ENCODE data around the gene TRMT13.
A peak's percentile ranks its signal among the peaks of the same experiment; 100 is the strongest.

The TRMT13 gene

DNA sequence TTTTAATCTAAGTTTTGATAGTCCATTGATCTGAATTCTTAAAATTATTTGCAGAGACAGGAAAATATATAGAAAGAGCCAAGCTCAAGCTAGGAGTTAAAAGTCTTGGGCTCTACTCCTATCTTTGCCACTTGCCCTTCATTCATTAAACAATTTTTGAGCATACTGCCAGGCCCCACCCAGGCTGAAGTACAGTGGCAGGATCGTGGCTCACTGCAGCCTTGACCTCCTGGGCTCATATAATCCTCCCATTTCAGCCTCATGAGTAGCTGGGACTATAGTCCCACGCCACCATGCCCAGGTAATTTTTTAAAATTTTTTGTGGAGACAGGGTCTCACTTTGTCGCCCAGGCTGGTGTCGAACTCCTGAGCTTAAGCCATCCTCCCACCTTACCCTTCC, 8.2 kb downstream of the TRMT13 start:
- no peak for ATAC-seq
- Mint-ChIP-seq H3K27ac (no peak overlapping the region), H3K4me3 (no peak overlapping the region), H3K27me3 (no peaks in the 10 kb centered on the region), H3K9me3 (no peaks in the 10 kb centered on the region), H3K4me1 (no peaks in the 10 kb centered on the region)
- DNase-seq: no peak

DNA sequence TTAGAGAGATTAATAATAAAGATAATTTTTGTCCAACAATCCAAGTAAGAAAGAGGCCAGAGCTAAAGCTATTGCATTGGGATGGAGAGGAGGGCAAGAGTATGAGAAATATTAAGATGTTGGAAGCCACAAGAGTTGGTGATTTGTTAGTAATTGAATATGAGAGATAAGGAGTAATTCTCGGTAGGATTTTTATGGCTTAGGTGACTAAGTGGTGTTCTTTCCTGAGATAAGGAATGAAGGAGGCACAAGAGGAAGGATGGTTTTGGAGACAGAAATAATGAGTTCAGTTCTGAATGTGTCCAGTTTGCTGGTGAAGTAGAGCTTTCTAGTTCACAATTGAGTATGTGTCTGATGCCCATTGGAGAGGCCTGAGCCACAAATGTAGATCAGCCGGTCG, 9.4 kb downstream of the TRMT13 start:
- Mint-ChIP-seq H3K9me3 (no peaks in the 10 kb centered on the region), H3K4me3 (no peak overlapping the region), H3K4me1 (no peaks in the 10 kb centered on the region), H3K27ac (no peak overlapping the region), H3K27me3 (no peaks in the 10 kb centered on the region)
- ATAC-seq (no peak), DNase-seq (no peak)

DNA sequence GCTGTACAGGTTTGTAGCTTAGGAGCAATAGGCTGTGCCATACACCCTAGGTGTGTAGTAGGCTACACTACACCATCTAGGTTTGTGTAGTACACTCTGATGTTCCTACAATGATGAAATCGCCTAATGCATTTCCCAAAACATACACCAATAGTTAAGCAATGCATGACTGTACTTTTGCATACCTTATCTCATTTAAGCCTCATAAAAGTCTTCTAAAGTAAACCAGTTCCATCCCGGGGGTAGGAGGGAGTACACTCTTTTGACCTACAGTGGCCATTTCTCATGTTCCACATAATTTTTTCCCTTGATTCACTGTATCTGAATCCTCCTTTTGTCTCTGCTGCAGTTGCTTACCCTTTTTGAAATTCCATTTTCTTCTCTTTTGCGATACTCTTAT, 12.2 kb downstream of the TRMT13 start:
- ATAC-seq (no peak), DNase-seq (no peak)
- Mint-ChIP-seq H3K4me3 (no peak overlapping the region), H3K4me1 (no peaks in the 10 kb centered on the region), H3K27ac (peak overlapping the region in 1 of 2 donors; percentile 2), H3K9me3 (no peaks in the 10 kb centered on the region), H3K27me3 (no peaks in the 10 kb centered on the region)

GRCh38 chr1:100146958-100147357, 14.0 kb downstream of the TRMT13 start:
- Mint-ChIP-seq H3K4me3 (no peak overlapping the region), H3K27ac (no peak overlapping the region), H3K4me1 (peaks cover 3% of the 10 kb centered on the region), H3K27me3 (no peaks in the 10 kb centered on the region), H3K9me3 (no peaks in the 10 kb centered on the region)
- no peak for DNase-seq
- no peak for ATAC-seq

GRCh38 chr1:100147875-100148274, 14.9 kb downstream of the TRMT13 start:
- H3K4me1 Mint-ChIP-seq: peaks cover 10% of the 10 kb centered on the region
- no peak overlapping the region for H3K4me3 Mint-ChIP-seq
- DNase-seq (no peak), ATAC-seq (no peak)
- peak overlapping the region in 1 of 2 donors; percentile 9 for H3K27ac Mint-ChIP-seq
- H3K27me3 Mint-ChIP-seq: no peaks in the 10 kb centered on the region
- H3K9me3 Mint-ChIP-seq: no peaks in the 10 kb centered on the region

- Mint-ChIP-seq H3K9me3 (no peaks in the 10 kb centered on the region), H3K27me3 (no peaks in the 10 kb centered on the region), H3K4me1 (peaks cover 10% of the 10 kb centered on the region), H3K27ac (peak overlapping the region in 1 of 2 donors; percentile 36), H3K4me3 (no peak overlapping the region)
- DNase-seq (no peak), ATAC-seq (no peak)
These were observed 18.7 kb downstream of the TRMT13 start for GRCh38 chr1:100151679-100152078.

GRCh38 chr1:100152271-100152670, 19.3 kb downstream of the TRMT13 start:
- H3K27ac Mint-ChIP-seq: peak overlapping the region in 1 of 2 donors; percentile 4
- no peak for ATAC-seq

GRCh38 chr1:100162881-100163280, 29.9 kb downstream of the TRMT13 start:
- no peaks in the 10 kb centered on the region for H3K9me3 Mint-ChIP-seq
- H3K27me3 Mint-ChIP-seq: no peaks in the 10 kb centered on the region
- no peak overlapping the region for H3K4me3 Mint-ChIP-seq
- ATAC-seq (no peak), DNase-seq (no peak)
- H3K4me1 Mint-ChIP-seq: no peaks in the 10 kb centered on the region
- H3K27ac Mint-ChIP-seq: no peak overlapping the region

More at GRCh38 chr1:100152271-100152670, 19.3 kb downstream of the TRMT13 start:
- H3K27me3 Mint-ChIP-seq: no peaks in the 10 kb centered on the region
- DNase-seq: no peak
- peaks cover 10% of the 10 kb centered on the region for H3K4me1 Mint-ChIP-seq
- H3K9me3 Mint-ChIP-seq: no peaks in the 10 kb centered on the region
- no peak overlapping the region for H3K4me3 Mint-ChIP-seq

DNA sequence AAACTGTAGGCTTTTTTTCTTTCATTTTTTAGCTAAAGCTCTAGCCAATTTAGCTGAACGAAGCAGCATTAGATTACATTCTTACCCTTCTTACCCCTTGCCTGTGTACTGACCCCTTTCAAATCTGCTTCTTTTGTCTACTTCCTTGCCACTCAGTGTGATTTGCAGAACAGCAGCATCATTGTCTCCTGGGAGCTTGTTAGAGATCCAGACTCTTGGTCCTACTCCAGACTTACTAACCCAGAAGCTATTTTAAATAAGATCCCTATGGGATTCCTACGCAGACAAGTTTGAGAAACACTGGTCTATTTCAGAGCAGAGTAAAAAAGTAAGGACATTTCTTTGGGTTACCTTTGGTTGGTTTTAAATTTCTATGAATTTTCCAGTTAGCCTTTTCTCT, 31.3 kb downstream of the TRMT13 start:
- no peak overlapping the region for H3K4me3 Mint-ChIP-seq
- H3K27ac Mint-ChIP-seq: no peak overlapping the region
- no peaks in the 10 kb centered on the region for H3K9me3 Mint-ChIP-seq
- DNase-seq: no peak
- H3K4me1 Mint-ChIP-seq: no peaks in the 10 kb centered on the region
- ATAC-seq: no peak
- H3K27me3 Mint-ChIP-seq: no peaks in the 10 kb centered on the region

DNA sequence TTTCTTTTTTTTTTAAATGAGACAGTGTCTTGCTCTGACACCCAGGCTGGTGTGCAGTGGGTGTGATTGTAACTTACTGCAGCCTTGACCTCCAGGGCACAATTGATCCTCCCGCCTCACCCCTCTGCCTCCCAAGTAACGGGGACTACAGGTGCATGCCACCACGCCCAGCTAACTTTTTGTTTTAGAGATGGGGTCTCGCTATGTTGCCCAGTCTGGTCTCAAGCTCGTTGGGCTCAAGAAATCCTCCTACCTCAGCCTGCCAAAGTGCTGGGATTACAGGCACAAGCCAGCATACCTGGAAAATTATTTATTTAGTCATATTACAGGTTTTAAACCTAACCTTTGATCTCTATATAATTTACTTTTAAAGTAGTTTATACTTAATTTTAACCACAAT, 31.7 kb downstream of the TRMT13 start:
- no peak overlapping the region for H3K27ac Mint-ChIP-seq
- DNase-seq: no peak
- ATAC-seq: no peak
- H3K4me3 Mint-ChIP-seq: no peak overlapping the region
- H3K4me1 Mint-ChIP-seq: no peaks in the 10 kb centered on the region
- no peaks in the 10 kb centered on the region for H3K9me3 Mint-ChIP-seq
- H3K27me3 Mint-ChIP-seq: no peaks in the 10 kb centered on the region

DNA sequence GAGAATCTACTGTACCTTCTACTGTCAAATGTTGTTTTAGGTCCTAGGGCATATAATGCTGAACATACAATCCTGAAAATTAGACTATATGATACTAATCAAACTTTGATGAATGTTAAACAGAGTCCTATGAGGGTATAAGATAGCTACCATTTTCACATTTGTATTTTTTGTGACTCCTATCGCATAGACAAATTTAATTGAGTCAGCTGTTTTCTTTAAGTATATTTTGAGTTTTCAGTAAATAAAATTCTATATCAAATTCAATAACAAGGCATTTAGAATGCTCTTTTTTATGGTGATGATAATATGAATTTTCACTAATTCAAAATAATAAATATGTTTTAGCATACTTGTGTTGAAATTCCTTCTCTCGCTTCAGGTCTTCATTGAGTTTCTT, 35.1 kb downstream of the TRMT13 start:
- no peaks in the 10 kb centered on the region for H3K4me1 Mint-ChIP-seq
- DNase-seq (no peak), ATAC-seq (no peak)
- no peak overlapping the region for H3K4me3 Mint-ChIP-seq
- no peaks in the 10 kb centered on the region for H3K27me3 Mint-ChIP-seq
- no peak overlapping the region for H3K27ac Mint-ChIP-seq
- no peaks in the 10 kb centered on the region for H3K9me3 Mint-ChIP-seq

- no peaks in the 10 kb centered on the region for H3K4me1 Mint-ChIP-seq
- no peaks in the 10 kb centered on the region for H3K27me3 Mint-ChIP-seq
- ATAC-seq (no peak), DNase-seq (no peak)
- H3K27ac Mint-ChIP-seq: no peak overlapping the region
- H3K4me3 Mint-ChIP-seq: no peak overlapping the region
- peaks cover 0 to 4% of the 10 kb centered on the region in 2 donors for H3K9me3 Mint-ChIP-seq
These were observed 44.5 kb downstream of the TRMT13 start for GRCh38 chr1:100177295-100178041.

GRCh38 chr1:100178091-100178490, 45.1 kb downstream of the TRMT13 start, which contains the start of gene LRRC39:
LRRC39 (minus strand) TSS chr1:100178256; CDS start chr1:100168516, 9,740 bp downstream.
- ATAC-seq (no peak), DNase-seq (no peak)
- Mint-ChIP-seq H3K9me3 (peaks cover 0 to 4% of the 10 kb centered on the region in 2 donors), H3K4me1 (no peaks in the 10 kb centered on the region), H3K4me3 (no peak within 1 kb of the TSS), H3K27ac (no peak within 1 kb of the TSS), H3K27me3 (no peaks in the 10 kb centered on the region)

GRCh38 chr1:100183370-100183769, 50.4 kb downstream of the TRMT13 start:
- Mint-ChIP-seq H3K9me3 (peaks cover 0 to 4% of the 10 kb centered on the region in 2 donors), H3K27ac (no peak overlapping the region), H3K4me3 (no peak overlapping the region), H3K4me1 (no peaks in the 10 kb centered on the region), H3K27me3 (no peaks in the 10 kb centered on the region)
- ATAC-seq (no peak), DNase-seq (no peak)

DNA sequence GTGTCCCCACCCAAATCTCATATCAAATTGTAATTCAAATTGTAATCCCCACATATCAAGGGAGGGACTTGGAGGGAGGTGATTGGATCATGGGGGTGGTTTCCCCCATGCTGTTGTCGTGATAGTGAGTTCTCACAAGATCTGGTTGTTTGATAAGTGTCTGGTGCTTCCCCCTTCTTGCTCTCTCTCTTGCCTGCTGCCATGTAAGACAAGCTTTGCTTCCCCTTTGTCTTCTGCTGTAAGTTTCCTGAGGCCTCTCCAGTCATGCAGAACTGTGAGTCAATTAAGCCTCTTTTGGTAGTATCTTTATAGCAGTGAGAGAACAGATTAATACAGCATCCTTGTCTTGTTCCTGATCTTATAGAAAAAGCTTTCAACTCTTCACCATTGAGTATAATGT, 51.6 kb downstream of the TRMT13 start:
- Mint-ChIP-seq H3K4me3 (no peak overlapping the region), H3K9me3 (peaks cover 0 to 4% of the 10 kb centered on the region in 2 donors), H3K4me1 (no peaks in the 10 kb centered on the region), H3K27me3 (no peaks in the 10 kb centered on the region), H3K27ac (no peak overlapping the region)
- DNase-seq (no peak), ATAC-seq (no peak)

- Mint-ChIP-seq H3K4me3 (no peak overlapping the region), H3K27ac (no peak overlapping the region), H3K4me1 (no peaks in the 10 kb centered on the region), H3K9me3 (no peaks in the 10 kb centered on the region), H3K27me3 (no peaks in the 10 kb centered on the region)
- ATAC-seq (no peak), DNase-seq (no peak)
These were observed 54.9 kb downstream of the TRMT13 start for GRCh38 chr1:100187912-100188311.

GRCh38 chr1:100188617-100189016, 55.7 kb downstream of the TRMT13 start:
- no peak overlapping the region for H3K27ac Mint-ChIP-seq
- DNase-seq (no peak), ATAC-seq (no peak)
- no peaks in the 10 kb centered on the region for H3K4me1 Mint-ChIP-seq
- H3K4me3 Mint-ChIP-seq: no peak overlapping the region
- no peaks in the 10 kb centered on the region for H3K27me3 Mint-ChIP-seq
- H3K9me3 Mint-ChIP-seq: no peaks in the 10 kb centered on the region

Measured in stimulated activated naive CD8-positive, alpha-beta T cell treated with anti-CD3 and anti-CD28 coated beads, Interleukin-15, amount 100 ng/mL, for 72 hours (primary cell).